ENCODE data around the gene ADGRF4. TPM values are rescaled to one million over a fixed set of nuclear protein-coding genes. Genes with fewer than 3 reads are reported as not detected.

ADGRF4 gene
- total and polyA plus RNA-seq, 9 of the 15 experiments (the other 6 are each of a cell fraction or from before 2014, with no cell fraction given), result not detected

GRCh38 chr6:47655719-47656595, 42.4 kb upstream of the ADGRF4 start (continued):
- no peak for TF ChIP-seq MYNN (IDR thresholded peaks at IDR 0.05)
- TF ChIP-seq MYNN (CRISPR knock-in tag; IDR thresholded peaks at IDR 0.05), result no peak
- TF ChIP-seq, protein P1, sequence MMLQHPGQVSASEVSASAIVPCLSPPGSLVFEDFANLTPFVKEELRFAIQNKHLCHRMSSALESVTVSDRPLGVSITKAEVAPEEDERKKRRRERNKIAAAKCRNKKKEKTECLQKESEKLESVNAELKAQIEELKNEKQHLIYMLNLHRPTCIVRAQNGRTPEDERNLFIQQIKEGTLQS (IDR thresholded peaks at IDR 0.05), result peak; percentile 83
- TF ChIP-seq, protein P1 (CRISPR knock-in tag; conservative IDR thresholded peaks at IDR 0.05), result no peak
- TF ChIP-seq JUND (IDR thresholded peaks at IDR 0.05; ENCODE audit: borderline replicate concordance, low read depth, low read length), result peak; percentile 91
- TF ChIP-seq JUND (tag; IDR thresholded peaks at IDR 0.05; ENCODE audit: borderline replicate concordance, low read depth, low read length), result peak; percentile 95; the same call in 2 of the 3 replicates
- TF ChIP-seq SMARCA4 (IDR thresholded peaks at IDR 0.05), result peak; percentile 37; the same call in 1 of the 2 replicates
- 0 out of 2 replicates have a peak, but pooled peaks have one; percentile 13 for TF ChIP-seq TFAP4 (CRISPR knock-in tag; IDR thresholded peaks at IDR 0.05; ENCODE audit: borderline replicate concordance)
- peak; percentile 42 to 50; a peak in 3 of 4 replicates for TF ChIP-seq NRF1 (conservative IDR thresholded peaks at IDR 0.05 in 1 of 2, IDR thresholded peaks at IDR 0.05 in 1 of 2)
- TF ChIP-seq, protein P2, sequence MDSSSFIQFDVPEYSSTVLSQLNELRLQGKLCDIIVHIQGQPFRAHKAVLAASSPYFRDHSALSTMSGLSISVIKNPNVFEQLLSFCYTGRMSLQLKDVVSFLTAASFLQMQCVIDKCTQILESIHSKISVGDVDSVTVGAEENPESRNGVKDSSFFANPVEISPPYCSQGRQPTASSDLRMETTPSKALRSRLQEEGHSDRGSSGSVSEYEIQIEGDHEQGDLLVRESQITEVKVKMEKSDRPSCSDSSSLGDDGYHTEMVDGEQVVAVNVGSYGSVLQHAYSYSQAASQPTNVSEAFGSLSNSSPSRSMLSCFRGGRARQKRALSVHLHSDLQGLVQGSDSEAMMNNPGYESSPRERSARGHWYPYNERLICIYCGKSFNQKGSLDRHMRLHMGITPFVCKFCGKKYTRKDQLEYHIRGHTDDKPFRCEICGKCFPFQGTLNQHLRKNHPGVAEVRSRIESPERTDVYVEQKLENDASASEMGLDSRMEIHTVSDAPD (CRISPR knock-in tag; IDR thresholded peaks at IDR 0.05), result no peak
- no peak for TF ChIP-seq PBX2 (CRISPR knock-in tag; IDR thresholded peaks at IDR 0.05; ENCODE audit: low read depth)
- TF ChIP-seq PBX2 (tag; conservative IDR thresholded peaks at IDR 0.05; ENCODE audit: low read depth), result peak; percentile 42; the same call in 1 of the 2 replicates
- TF ChIP-seq, protein P3, sequence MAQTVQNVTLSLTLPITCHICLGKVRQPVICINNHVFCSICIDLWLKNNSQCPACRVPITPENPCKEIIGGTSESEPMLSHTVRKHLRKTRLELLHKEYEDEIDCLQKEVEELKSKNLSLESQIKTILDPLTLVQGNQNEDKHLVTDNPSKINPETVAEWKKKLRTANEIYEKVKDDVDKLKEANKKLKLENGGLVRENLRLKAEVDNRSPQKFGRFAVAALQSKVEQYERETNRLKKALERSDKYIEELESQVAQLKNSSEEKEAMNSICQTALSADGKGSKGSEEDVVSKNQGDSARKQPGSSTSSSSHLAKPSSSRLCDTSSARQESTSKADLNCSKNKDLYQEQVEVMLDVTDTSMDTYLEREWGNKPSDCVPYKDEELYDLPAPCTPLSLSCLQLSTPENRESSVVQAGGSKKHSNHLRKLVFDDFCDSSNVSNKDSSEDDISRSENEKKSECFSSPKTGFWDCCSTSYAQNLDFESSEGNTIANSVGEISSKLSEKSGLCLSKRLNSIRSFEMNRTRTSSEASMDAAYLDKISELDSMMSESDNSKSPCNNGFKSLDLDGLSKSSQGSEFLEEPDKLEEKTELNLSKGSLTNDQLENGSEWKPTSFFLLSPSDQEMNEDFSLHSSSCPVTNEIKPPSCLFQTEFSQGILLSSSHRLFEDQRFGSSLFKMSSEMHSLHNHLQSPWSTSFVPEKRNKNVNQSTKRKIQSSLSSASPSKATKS (CRISPR knock-in tag; IDR thresholded peaks at IDR 0.05), result no peak
- no peak for TF ChIP-seq E2F4 (CRISPR knock-in tag; IDR thresholded peaks at IDR 0.05; ENCODE audit: low read depth)
- no peak for TF ChIP-seq CREM (IDR thresholded peaks at IDR 0.05; ENCODE audit: low read depth)
- peak; percentile 42; the same call in 1 of the 2 replicates for TF ChIP-seq CTBP1 (IDR thresholded peaks at IDR 0.05; ENCODE audit: borderline replicate concordance)

Data from K562 (cell line).